GM12865 (cell line): ENCODE measurements around the gene APOBEC2.

Experiments
- DNase-seq: peaks from one replicate; pipeline ENCODE4 v3.0.0; 2010; ENCODE audit warnings: low read depth
- H3K4me3 ChIP-seq: 2 replicates; pipeline ENCODE4 v1.5.1; 2011; ENCODE audit warnings: mild to moderate bottlenecking, low read depth, low read length, control low read depth
- CTCF ChIP-seq: IDR thresholded peaks from 2 replicates; pipeline ENCODE4 v1.5.1; 2011; ENCODE audit warnings: low read length, control low read depth, low read depth, inconsistent platforms; ENCODE audit not compliant: insufficient read depth; ENCODE audit errors: missing control alignments

APOBEC2 gene

GRCh38 chr6:41097467-41098090 is 44.6 kb downstream of the APOBEC2 start:
- no peak overlapping the region for H3K4me3 ChIP-seq
- no peak for TF ChIP-seq CTCF
- no peak for DNase-seq

GRCh38 chr6:41098366-41098765 is 45.4 kb downstream of the APOBEC2 start:
- no peak overlapping the region for H3K4me3 ChIP-seq
- DNase-seq, result no peak
- TF ChIP-seq CTCF, result no peak

GRCh38 chr6:41100871-41101287 is 47.9 kb downstream of the APOBEC2 start:
- DNase-seq, result no peak
- no peak overlapping the region for H3K4me3 ChIP-seq
- no peak for TF ChIP-seq CTCF

GRCh38 chr6:41103847-41104246 is 50.8 kb downstream of the APOBEC2 start:
- no peak overlapping the region for H3K4me3 ChIP-seq
- TF ChIP-seq CTCF, result no peak
- peak; percentile 19 for DNase-seq

- DNase-seq, result no peak
- no peak overlapping the region for H3K4me3 ChIP-seq
- no peak for TF ChIP-seq CTCF
Measured at GRCh38 chr6:41111017-41111416, 58.0 kb downstream of the APOBEC2 start.
